NOMO-1 (cell line): ENCODE results near the gene DDX47.
"Not testable (repeated sequence)": the region's sequence is repeated elsewhere in the genome, so short reads cannot be mapped to it uniquely, and the experiment has no call there.

Experiments
- DNase-seq, 2 experiments: peaks; one replicate each; lab custom pipeline; 2025; ENCODE audit not compliant: unreplicated experiment in 2 of 2; lab: John Stamatoyannopoulos, UW

The DDX47 gene

GRCh38 chr12:12868477-12869235 lies 55.5 kb downstream of the DDX47 start:
- no peak for DNase-seq

DNA sequence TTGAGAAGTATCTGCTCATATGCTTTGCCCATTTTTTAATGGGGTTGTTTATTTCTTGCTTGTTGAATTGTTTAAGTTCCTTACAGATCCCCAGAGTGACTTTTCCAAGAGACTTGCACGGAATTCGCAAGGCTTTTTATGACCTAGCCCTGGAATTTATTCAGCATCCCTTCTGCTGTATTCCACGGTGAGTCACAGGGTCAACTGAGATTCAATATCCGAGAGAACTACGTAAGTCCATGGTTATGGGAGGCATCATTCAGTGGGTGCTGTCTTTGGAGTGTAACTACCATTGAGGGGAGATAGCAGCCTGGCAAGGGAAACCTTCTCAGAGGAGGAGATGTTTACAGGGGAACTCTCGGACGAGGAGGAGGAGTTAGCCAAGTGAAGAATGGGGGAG lies 57.3 kb downstream of the DDX47 start:
- DNase-seq: no peak

DNA sequence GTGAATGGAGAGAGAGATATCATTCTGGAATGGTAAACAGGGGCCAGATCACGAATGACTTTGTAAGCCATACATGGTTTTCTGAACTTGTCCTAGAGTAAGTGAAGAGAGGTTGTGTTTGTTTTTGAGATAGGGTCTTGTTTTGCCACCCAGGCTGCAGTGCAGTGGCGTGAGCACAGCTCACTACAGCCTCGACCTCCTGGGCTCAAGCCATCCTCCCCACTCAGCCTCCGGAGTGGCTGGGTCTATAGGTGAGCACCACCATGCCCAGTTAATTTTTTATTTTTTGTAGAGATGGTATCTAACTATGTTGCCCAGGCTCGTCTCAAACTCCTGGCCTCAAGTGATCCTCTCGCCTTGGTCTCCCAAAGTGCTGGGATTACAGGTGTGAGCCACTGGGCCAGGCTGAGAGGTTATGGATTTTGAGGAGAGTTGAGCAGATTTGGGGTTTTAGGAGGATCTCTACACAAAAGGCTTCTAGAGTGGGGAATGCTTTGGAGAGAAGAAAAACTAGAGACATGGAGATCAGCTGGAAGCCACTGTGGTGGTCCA lies 58.5 kb downstream of the DDX47 start:
- DNase-seq: no peak

DNA sequence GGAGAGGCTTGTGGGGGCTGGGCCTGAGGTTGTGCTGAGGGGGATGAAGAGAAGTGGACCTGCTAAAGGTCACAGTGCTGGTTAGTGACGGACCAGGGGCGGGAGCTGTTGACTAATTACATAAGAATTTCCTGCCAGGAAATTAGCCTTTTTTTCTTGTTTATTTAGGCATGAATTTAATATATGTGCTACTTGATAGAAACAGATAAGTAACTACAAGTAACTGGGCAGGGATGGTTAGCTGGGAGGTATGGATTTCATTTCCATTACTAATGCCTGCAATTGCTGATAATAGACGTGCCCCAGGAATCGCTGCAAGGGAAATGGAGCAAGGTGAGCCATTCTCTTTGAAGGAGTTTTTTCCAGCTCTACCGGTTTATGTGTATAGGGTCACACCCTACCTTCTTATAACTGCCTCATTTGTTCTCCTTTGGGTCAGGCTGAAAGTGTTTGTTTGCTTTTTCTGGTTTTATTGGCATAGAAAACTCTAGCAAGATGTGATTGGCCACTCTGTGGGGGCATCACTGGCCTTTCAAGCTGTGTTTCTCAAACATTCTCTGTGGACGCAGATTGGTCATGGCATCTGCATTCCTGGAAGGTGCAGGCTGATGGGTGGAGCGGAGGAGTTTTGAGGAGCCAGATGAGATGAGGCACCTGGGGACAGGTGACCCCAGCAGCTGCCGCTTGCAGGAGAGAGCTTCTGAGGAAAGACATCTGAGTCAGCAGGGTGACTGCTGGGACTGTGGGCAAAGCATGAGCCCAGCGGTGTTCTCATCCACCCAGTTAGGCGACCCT lies 59.2 kb downstream of the DDX47 start:
- DNase-seq: no peak

GRCh38 chr12:12872934-12873275 lies 59.8 kb downstream of the DDX47 start:
- no peak for DNase-seq

DNA sequence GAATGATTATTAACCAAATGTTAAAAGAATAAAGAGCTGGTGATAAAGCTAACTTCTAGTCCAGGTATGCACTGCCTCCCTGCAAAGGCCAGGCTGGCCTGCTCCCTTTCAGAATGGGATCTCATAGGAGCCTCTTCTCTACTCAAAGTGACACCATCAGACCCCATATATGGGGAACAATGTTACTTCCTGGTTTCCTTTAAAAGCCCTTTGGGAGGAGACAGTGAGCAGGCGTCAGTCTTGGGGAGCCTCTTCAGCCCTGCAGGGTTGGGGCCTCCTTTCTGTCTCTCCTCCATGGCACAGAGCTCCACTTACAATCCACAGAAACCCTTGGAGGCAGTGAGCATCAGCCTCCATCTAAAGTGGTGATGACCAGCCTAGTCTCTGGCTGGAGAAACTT lies 60.9 kb downstream of the DDX47 start:
- DNase-seq: no peak

DNA sequence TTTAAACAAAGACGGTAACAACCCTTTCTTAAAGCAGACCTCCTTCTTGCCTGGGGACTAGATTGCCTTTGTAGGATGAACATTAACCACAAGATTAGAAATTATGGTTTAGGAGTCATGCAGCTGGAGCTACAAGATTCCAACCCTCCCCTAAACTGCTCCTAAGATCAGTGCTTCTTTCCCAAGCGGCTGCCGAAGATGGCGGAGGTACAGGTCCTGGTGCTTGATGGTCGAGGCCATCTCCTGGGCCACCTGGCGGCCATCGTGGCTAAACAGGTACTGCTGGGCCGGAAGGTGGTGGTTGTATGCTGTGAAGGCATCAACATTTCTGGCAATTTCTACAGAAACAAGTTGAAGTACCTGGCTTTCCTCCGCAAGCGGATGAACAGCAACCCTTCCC lies 62.2 kb downstream of the DDX47 start:
- not testable (repeated sequence) for DNase-seq

DNA sequence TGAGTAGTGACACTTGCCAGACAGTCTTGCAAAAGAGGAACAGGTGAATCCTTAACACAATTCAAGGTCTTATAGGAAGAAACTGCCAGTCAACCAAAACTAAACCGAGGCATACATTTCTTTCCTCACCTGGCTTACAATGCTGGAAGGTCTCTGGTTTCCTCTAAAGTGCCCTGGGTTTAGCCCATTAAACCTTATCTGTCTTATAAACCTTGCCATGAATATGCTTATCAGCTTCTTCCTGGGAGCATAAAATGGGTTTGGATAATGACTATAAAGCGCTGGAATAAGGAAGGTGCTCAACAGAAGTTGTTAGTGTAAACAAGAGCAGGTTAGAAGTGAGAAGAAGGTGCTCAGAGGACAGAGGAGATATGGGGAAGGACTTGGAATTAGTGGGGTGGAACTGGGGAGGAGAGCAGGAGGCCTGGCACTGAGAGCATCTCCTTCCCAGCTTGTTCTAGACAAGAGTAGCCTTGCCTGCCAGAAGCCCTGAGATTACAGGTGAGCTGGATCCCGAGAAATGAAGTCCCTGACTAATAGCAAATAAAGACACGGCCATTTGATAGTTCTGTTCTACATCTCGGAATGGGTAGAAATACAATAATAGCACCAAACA lies 64.1 kb downstream of the DDX47 start:
- no peak for DNase-seq

DNA sequence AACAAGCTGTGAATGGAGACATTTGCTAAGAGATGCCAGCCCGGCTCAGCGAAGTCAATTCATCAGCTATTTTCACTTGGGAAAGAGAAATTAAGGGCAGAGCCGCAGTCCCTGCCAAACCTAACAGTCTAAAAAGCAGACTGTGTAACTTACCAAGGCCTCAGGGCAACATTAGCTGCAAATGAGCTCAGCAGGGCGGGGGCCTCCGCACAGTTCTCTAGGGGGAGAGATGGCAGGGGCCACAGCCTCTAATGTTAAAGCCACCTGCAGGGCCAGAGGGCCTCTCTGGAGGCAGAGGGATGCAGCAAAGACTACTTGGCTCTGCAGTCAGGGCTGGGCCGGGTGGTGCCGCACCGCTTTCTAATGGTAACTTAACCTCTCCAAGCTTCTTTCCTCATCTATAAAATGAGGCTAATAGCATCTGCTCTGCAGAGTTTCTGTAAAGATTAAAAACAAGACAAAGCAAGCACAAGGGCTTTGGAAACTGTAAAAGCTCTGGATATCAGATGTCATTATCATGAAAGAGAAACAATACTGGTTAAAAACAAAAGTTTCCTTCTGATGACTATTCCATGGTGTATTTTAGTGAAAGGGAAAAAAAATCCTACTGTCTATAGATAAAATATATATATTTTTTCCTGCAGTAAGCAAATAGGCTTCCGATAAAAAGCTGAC lies 64.8 kb downstream of the DDX47 start:
- no peak for DNase-seq
